ENCODE data around the gene SREK1IP1. TPM values are rescaled to one million over a fixed set of nuclear protein-coding genes. Genes with fewer than 3 reads are reported as not detected.

The SREK1IP1 gene
- total and polyA plus RNA-seq, 9 of the 15 experiments (the other 6 are each of a cell fraction or from before 2014, with no cell fraction given), result 6.9 to 45.2 (median 21.7) TPM

GRCh38 chr5:64759960-64760660 lies 8.4 kb downstream of the SREK1IP1 start (continued):
- TF ChIP-seq ZNF12 (CRISPR knock-in tag; IDR thresholded peaks at IDR 0.05) (no peak), ZNF23 (CRISPR knock-in tag; IDR thresholded peaks at IDR 0.05) (no peak), HCFC1 (IDR thresholded peaks at IDR 0.05; ENCODE audit: low read depth, low read length) (no peak), SAP30 (IDR thresholded peaks at IDR 0.05; ENCODE audit: borderline replicate concordance, insufficient read depth, low read depth, low read length, poor library complexity, severe bottlenecking) (no peak), NFE2L1 (tag; IDR thresholded peaks at IDR 0.05; ENCODE audit: borderline replicate concordance, low read depth) (no peak), ZNF165 (CRISPR knock-in tag; IDR thresholded peaks at IDR 0.05; ENCODE audit: borderline replicate concordance) (no peak), PTTG1 (tag; IDR thresholded peaks at IDR 0.05; ENCODE audit: low read depth) (no peak), ZKSCAN8 (CRISPR knock-in tag; IDR thresholded peaks at IDR 0.05) (no peak), ZKSCAN3 (CRISPR knock-in tag; IDR thresholded peaks at IDR 0.05) (no peak), TAF15 (IDR thresholded peaks at IDR 0.05; ENCODE audit: low read depth, low read length) (no peak), BHLHE40 (IDR thresholded peaks at IDR 0.05; ENCODE audit: low read length) (no peak), MCM2 (IDR thresholded peaks at IDR 0.05; ENCODE audit: low read depth) (no peak), ZNF609 (CRISPR knock-in tag; IDR thresholded peaks at IDR 0.05; ENCODE audit: borderline replicate concordance) (no peak), CBFA2T3 (IDR thresholded peaks at IDR 0.05) (peak; percentile 86)
- TF ChIP-seq, protein P1, sequence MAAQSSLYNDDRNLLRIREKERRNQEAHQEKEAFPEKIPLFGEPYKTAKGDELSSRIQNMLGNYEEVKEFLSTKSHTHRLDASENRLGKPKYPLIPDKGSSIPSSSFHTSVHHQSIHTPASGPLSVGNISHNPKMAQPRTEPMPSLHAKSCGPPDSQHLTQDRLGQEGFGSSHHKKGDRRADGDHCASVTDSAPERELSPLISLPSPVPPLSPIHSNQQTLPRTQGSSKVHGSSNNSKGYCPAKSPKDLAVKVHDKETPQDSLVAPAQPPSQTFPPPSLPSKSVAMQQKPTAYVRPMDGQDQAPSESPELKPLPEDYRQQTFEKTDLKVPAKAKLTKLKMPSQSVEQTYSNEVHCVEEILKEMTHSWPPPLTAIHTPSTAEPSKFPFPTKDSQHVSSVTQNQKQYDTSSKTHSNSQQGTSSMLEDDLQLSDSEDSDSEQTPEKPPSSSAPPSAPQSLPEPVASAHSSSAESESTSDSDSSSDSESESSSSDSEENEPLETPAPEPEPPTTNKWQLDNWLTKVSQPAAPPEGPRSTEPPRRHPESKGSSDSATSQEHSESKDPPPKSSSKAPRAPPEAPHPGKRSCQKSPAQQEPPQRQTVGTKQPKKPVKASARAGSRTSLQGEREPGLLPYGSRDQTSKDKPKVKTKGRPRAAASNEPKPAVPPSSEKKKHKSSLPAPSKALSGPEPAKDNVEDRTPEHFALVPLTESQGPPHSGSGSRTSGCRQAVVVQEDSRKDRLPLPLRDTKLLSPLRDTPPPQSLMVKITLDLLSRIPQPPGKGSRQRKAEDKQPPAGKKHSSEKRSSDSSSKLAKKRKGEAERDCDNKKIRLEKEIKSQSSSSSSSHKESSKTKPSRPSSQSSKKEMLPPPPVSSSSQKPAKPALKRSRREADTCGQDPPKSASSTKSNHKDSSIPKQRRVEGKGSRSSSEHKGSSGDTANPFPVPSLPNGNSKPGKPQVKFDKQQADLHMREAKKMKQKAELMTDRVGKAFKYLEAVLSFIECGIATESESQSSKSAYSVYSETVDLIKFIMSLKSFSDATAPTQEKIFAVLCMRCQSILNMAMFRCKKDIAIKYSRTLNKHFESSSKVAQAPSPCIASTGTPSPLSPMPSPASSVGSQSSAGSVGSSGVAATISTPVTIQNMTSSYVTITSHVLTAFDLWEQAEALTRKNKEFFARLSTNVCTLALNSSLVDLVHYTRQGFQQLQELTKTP (IDR thresholded peaks at IDR 0.05; ENCODE audit: low read depth in 1 of 2, partially characterized antibody in 2 of 2), result no peak
